HCT116 (cell line): ENCODE results near the gene RFTN1. TPM values are rescaled to one million over a fixed set of nuclear protein-coding genes. Genes with fewer than 3 reads are reported as not detected.

Experiments used
- ATAC-seq: fragments of 200-7000 bp; cut with Tn5 transposase; 2 replicates; pipeline ENCODE4 v1.9.1; 2020; ENCODE audit warnings: mild to moderate bottlenecking, moderate library complexity
- BruUV-seq: library from RNA; stranded (reverse); fragments of 400-500 nt; replicated peaks from 2 replicates; lab custom pipeline; 2021; lab: Mats Ljungman, UMichigan
- CTCF ChIA-PET: fragments of 300-600 bp; sonication (Branson Sonifier 250); formaldehyde crosslinking; loops from one replicate; lab custom pipeline; 2021; ENCODE audit warnings: antibody characterized with exemption; lab: Charles Lee
- POLR2A ChIA-PET: fragments of 300-600, 350-600 bp; sonication (Branson Sonifier 250); formaldehyde crosslinking; loops from one replicate; lab custom pipeline; 2021; ENCODE audit warnings: antibody characterized with exemption; lab: Charles Lee
- RAD21 ChIA-PET, 2 experiments: fragments of 300-600 bp; sonication (Branson Sonifier 250); formaldehyde crosslinking; loops; one replicate each; lab custom pipeline; 2023; ENCODE audit warnings: low total read pairs in 2 of 2; ENCODE audit not compliant: uncharacterized antibody in 2 of 2, unreplicated experiment in 2 of 2, low non-redundant PET in 1 of 2; lab: Charles Lee
- DNase-seq: peaks from one replicate; pipeline ENCODE4 v3.0.0-alpha.2; 2010; ENCODE audit warnings: low read depth, low spot score
- H2AFZ ChIP-seq: fragments of 200-600 bp; shearing (Covaris generic), sonication (generic); 2 replicates; pipeline ENCODE4 v1.6.1; 2017; ENCODE audit warnings: low read depth, mixed run types, mixed read lengths, antibody characterized with exemption, low read length; ENCODE audit not compliant: poor library complexity, severe bottlenecking
- H3K27ac ChIP-seq: 2 replicates; pipeline ENCODE4 v1.5.1; 2012; ENCODE audit warnings: low read depth, low read length
- H3K27me3 ChIP-seq: fragments of 200-600 bp; sonication (generic); 2 replicates; pipeline ENCODE4 v1.6.1; 2016; ENCODE audit warnings: mixed run types, low read length, mixed read lengths; ENCODE audit not compliant: insufficient read depth
- H3K36me3 ChIP-seq, 2 experiments: fragments of 200-500 bp in 1 of 2; fragments of 200-600 bp in 1 of 2; sonication (Bioruptor generic) in 1 of 2; sonication (generic) in 1 of 2; 2 replicates each; pipeline versions ENCODE4 v1.5.1 to v1.6.1; 2014 to 2016; ENCODE audit warnings: low read length in 2 of 2, inconsistent platforms in 1 of 2, mixed read lengths in 1 of 2, mixed run types in 1 of 2; ENCODE audit not compliant: insufficient read depth in 2 of 2, control insufficient read depth in 1 of 2
- H3K4me1 ChIP-seq, 2 experiments: fragments of 200-600 bp in 1 of 2; sonication (generic) in 1 of 2; 2 replicates each; pipeline versions ENCODE4 v1.5.1 to v1.6.1; 2012 to 2017; ENCODE audit warnings: low read length in 2 of 2, inconsistent platforms in 1 of 2, mild to moderate bottlenecking in 1 of 2, mixed read lengths in 1 of 2, mixed run types in 1 of 2, moderate library complexity in 1 of 2; ENCODE audit not compliant: insufficient read depth in 2 of 2, control insufficient read depth in 1 of 2
- H3K4me2 ChIP-seq: fragments of 200-600 bp; sonication (generic); 2 replicates; pipeline ENCODE4 v1.6.1; 2017; ENCODE audit warnings: mixed run types, low read length, mixed read lengths
- H3K4me3 ChIP-seq, 2 experiments: fragments of 200-600 bp in 1 of 2; sonication (generic) in 1 of 2; replicated peaks in 1 of 2; 2 replicates each; pipeline ENCODE4 v1.5.1; 2011 to 2016; ENCODE audit warnings: low read length in 2 of 2, control low read depth in 1 of 2, low read depth in 1 of 2, mild to moderate bottlenecking in 1 of 2, mixed read lengths in 1 of 2, mixed run types in 1 of 2
- H3K79me2 ChIP-seq: fragments of 200-600 bp; sonication (generic); 2 replicates; pipeline ENCODE4 v1.6.1; 2017; ENCODE audit warnings: mild to moderate bottlenecking, mixed run types, low read length, moderate library complexity, mixed read lengths; ENCODE audit not compliant: insufficient read depth
- H3K9ac ChIP-seq: fragments of 200-600 bp; sonication (generic); 2 replicates; pipeline ENCODE4 v1.6.1; 2016; ENCODE audit warnings: low read length, mixed read lengths
- H3K9me2 ChIP-seq: fragments of 200-600 bp; sonication (generic), shearing (Covaris generic); 2 replicates; pipeline ENCODE4 v1.6.1; 2017; ENCODE audit warnings: mixed run types, mild to moderate bottlenecking, moderate library complexity; ENCODE audit not compliant: insufficient read depth
- H3K9me3 ChIP-seq, 2 experiments: fragments of 200-500 bp in 1 of 2; fragments of 200-600 bp in 1 of 2; sonication (Bioruptor generic) in 1 of 2; sonication (generic) in 1 of 2; 2 replicates each; pipeline ENCODE4 v1.6.1; 2014 to 2017; ENCODE audit warnings: low read length in 2 of 2, mixed read lengths in 2 of 2, inconsistent platforms in 1 of 2, low read depth in 1 of 2, mild to moderate bottlenecking in 1 of 2, mixed run types in 1 of 2, moderate library complexity in 1 of 2; ENCODE audit not compliant: control insufficient read depth in 1 of 2, insufficient read depth in 1 of 2
- H4K20me1 ChIP-seq: fragments of 200-600 bp; sonication (generic), shearing (Covaris generic); 2 replicates; pipeline ENCODE4 v1.6.1; 2017; ENCODE audit warnings: mixed run types, mild to moderate bottlenecking, moderate library complexity; ENCODE audit not compliant: insufficient read depth
- ATF3 ChIP-seq: IDR thresholded peaks from 2 replicates; pipeline ENCODE4 v1.6.1; 2012
- CBX3 ChIP-seq: IDR thresholded peaks from 2 replicates; pipeline ENCODE4 v1.6.1; 2012; ENCODE audit warnings: low read depth
- CEBPB ChIP-seq: IDR thresholded peaks from 2 replicates; pipeline ENCODE4 v1.6.1; 2012; ENCODE audit warnings: low read depth
- CTCF ChIP-seq, 3 experiments: fragments of 200-600 bp in 1 of 3; sonication (generic) in 1 of 3; IDR thresholded peaks in 2 of 3; conservative IDR thresholded peaks in 1 of 3; 2 replicates each; pipeline ENCODE4 v1.5.1; 2012 to 2017; ENCODE audit warnings: low read depth in 2 of 3, low read length in 2 of 3, antibody characterized with exemption in 1 of 3, borderline replicate concordance in 1 of 3, control low read depth in 1 of 3, mild to moderate bottlenecking in 1 of 3, mixed read lengths in 1 of 3, mixed run types in 1 of 3, moderate library complexity in 1 of 3; ENCODE audit not compliant: insufficient read depth in 1 of 3
- EGR1 ChIP-seq: IDR thresholded peaks from 2 replicates; pipeline ENCODE4 v1.6.1; 2012; ENCODE audit warnings: low read depth
- ELF1 ChIP-seq: IDR thresholded peaks from 2 replicates; pipeline ENCODE4 v1.6.1; 2012; ENCODE audit warnings: low read depth, borderline replicate concordance
- FOSL1 ChIP-seq: IDR thresholded peaks from 2 replicates; pipeline ENCODE4 v1.6.1; 2012; ENCODE audit warnings: low read depth
- JUND ChIP-seq: IDR thresholded peaks from 2 replicates; pipeline ENCODE4 v1.6.1; 2012
- MAX ChIP-seq: IDR thresholded peaks from 2 replicates; pipeline ENCODE4 v1.6.1; 2012
- POLR2A ChIP-seq: IDR thresholded peaks from 2 replicates; pipeline ENCODE4 v1.7.0; 2011; ENCODE audit warnings: borderline replicate concordance; ENCODE audit not compliant: insufficient read depth, insufficient read length; ENCODE audit errors: extremely low read depth
- POLR2AphosphoS5 ChIP-seq: IDR thresholded peaks from 2 replicates; pipeline ENCODE4 v1.6.1; 2011; ENCODE audit warnings: mild to moderate bottlenecking, low read depth, low read length, moderate library complexity
- RAD21 ChIP-seq: IDR thresholded peaks from 2 replicates; pipeline ENCODE4 v1.6.1; 2012; ENCODE audit warnings: low read depth, mild to moderate bottlenecking
- REST ChIP-seq: IDR thresholded peaks from 2 replicates; pipeline ENCODE4 v1.6.1; 2012; ENCODE audit warnings: low read depth
- SRF ChIP-seq: IDR thresholded peaks from 2 replicates; pipeline ENCODE4 v1.6.1; 2012; ENCODE audit warnings: low read depth
- ZFX ChIP-seq: fragments of 450-650 bp; IDR thresholded peaks from 2 replicates; pipeline ENCODE4 v1.6.1; 2017
- intact Hi-C: fragments of 100-400 bp; cut with micrococcal nuclease; formaldehyde crosslinking; loops from 2 replicates; pipeline ENCODE4 v1.10.0; 2022
- total RNA-seq: library from RNA; stranded (reverse); gene quantifications from one replicate; pipeline ENCODE4 v1.2.1, GENCODE V29; 2021; ENCODE audit not compliant: unreplicated experiment

Gene RFTN1
- total RNA-seq, 1 experiment from 2014 or later: 3.9 TPM

GRCh38 chr3:16534640-16535262 lies 21.3 kb upstream of the RFTN1 start:
- no TSS peak for BruUV-seq
- peaks cover 16% of the 10 kb centered on the region; the same call in 1 of the 2 replicates for H3K27me3 ChIP-seq

GRCh38 chr3:16533928-16534574 lies 20.6 kb upstream of the RFTN1 start:
- H3K9me2 ChIP-seq: no peaks in the 10 kb centered on the region
- ChIA-PET RAD21 (no interaction called here), POLR2A (no interaction called here), CTCF (interaction anchor here (0.7 kb wide), 1 partner anchor 244 kb away, joined by 3 read pairs; no protein-coding TSS in a partner anchor)
- ATAC-seq: no peak
- H2AFZ ChIP-seq: no peak overlapping the region
- no TSS peak for BruUV-seq
- no peaks in the 10 kb centered on the region for H3K9me3 ChIP-seq
- H3K27ac ChIP-seq: no peak overlapping the region
- no peak overlapping the region for H3K9ac ChIP-seq
- H3K4me3 ChIP-seq: no peak overlapping the region
- no peaks in the 10 kb centered on the region for H3K79me2 ChIP-seq
- intact Hi-C loops: no loop called here
- peaks cover 17% of the 10 kb centered on the region; the same call in 1 of the 2 replicates for H3K27me3 ChIP-seq
- no peak overlapping the region for H3K4me2 ChIP-seq
- no peak for DNase-seq
- no peaks in the 10 kb centered on the region for H3K36me3 ChIP-seq
- no peaks in the 10 kb centered on the region for H4K20me1 ChIP-seq
- peaks cover 0 to 8% of the 10 kb centered on the region in 2 experiments; a peak in 1 of 4 replicates for H3K4me1 ChIP-seq
- TF ChIP-seq POLR2AphosphoS5 (no peak), FOSL1 (no peak), MAX (no peak), EGR1 (no peak), ELF1 (no peak), CBX3 (no peak), CTCF (IDR thresholded peaks at IDR 0.05 in 2 of 3, conservative IDR thresholded peaks at IDR 0.05 in 1 of 3; ENCODE audit: borderline replicate concordance in 1 of 3, insufficient read depth in 1 of 3, low read depth in 2 of 3, low read length in 2 of 3) (no peak), REST (no peak), RAD21 (no peak), ZFX (no peak), ATF3 (no peak), POLR2A (no peak), JUND (no peak), CEBPB (no peak)

More at GRCh38 chr3:16534640-16535262, 21.3 kb upstream of the RFTN1 start:
- Histone ChIP-seq H3K4me3 (no peak overlapping the region), H3K4me2 (no peak overlapping the region), H2AFZ (no peak overlapping the region), H3K9me2 (no peaks in the 10 kb centered on the region), H3K9me3 (no peaks in the 10 kb centered on the region), H3K4me1 (peaks cover 0 to 8% of the 10 kb centered on the region in 2 experiments; a peak in 1 of 4 replicates), H3K9ac (no peak overlapping the region), H3K79me2 (no peaks in the 10 kb centered on the region), H3K36me3 (no peaks in the 10 kb centered on the region), H4K20me1 (no peaks in the 10 kb centered on the region), H3K27ac (no peak overlapping the region)
- no peak for ATAC-seq
- no peak for TF ChIP-seq SRF
- ChIA-PET RAD21 (no interaction called here), POLR2A (no interaction called here), CTCF (interaction anchor here (0.7 kb wide), 1 partner anchor 244 kb away, joined by 3 read pairs; no protein-coding TSS in a partner anchor)
- intact Hi-C loops: no loop called here
- no peak for DNase-seq
